ENCODE measurements around the gene REXO2.

The REXO2 gene

DNA sequence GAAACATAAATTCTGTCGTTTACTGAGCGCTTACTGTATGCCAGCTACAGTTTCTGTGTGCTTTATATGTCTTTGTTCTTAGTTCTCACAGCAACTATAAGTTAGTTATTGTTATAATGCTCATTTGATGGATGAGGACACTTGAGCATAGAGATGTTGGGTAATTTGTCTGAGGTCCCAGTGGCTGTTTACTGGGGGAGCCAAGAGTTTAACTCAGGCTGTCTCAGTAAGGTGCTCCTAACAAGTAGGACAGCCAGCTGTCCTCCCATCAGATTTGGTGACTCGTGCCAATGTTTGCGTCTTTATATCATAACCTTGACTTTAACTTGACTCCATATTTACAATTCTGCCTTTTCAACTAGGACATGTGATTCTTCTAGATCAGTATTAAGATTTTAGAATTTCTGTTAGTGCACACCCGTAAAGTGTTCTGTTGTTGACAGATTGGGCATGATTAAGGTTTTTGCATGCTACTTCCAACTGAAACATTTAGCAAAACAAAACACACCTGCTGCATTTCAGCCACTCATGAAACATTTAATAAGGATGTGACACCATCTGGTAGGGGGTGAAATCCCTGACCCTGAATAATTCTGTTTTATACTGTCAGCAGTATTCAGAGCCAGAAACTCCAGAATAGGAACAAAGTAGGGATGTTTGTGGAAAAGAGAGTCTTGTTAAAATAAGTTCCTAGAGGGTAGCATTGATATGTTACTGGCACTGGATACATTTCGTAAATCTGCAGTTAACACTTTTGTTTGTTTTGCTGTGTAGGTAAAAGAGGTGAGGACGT is 1.9 kb downstream of the REXO2 start:
- FAIRE-seq = no peak

DNA sequence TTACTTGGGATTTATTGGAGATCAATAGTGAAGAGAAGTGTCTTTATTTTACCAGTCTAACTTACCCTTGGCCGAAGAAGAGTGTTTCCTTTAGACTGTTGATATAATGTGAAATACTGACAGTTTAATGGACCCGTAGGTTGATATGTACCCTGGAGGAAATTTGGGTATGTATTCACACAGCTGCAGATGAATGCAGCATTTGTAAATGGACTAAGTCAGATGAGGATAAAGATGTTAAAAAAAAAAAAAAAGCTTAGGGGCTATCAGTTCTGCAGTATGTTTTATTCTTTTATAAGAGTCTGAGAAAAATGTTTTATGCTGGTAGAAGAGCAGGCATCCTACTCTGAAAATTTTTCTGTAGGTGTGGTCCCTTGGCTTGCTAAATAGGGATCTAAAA is 2.7 kb downstream of the REXO2 start:
- no peak for FAIRE-seq

DNA sequence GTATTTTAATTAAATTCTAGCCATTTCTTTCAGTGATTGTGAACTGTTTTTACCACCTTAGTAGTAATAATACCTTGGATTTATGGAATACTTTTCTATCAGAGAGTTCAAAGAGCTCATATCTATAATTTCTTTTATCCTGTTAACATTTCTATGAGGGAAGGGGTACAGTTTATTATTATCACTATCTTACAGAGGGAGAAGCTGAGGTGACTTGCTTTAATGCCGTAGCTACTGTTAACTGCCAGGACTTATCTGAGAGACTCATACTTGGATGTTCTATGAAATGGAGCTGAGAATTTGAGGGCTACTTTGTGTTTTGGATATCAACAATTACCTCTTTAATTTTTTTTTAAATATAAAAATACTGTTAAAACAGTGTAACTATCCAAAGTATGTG is 3.3 kb downstream of the REXO2 start:
- FAIRE-seq = no peak

DNA sequence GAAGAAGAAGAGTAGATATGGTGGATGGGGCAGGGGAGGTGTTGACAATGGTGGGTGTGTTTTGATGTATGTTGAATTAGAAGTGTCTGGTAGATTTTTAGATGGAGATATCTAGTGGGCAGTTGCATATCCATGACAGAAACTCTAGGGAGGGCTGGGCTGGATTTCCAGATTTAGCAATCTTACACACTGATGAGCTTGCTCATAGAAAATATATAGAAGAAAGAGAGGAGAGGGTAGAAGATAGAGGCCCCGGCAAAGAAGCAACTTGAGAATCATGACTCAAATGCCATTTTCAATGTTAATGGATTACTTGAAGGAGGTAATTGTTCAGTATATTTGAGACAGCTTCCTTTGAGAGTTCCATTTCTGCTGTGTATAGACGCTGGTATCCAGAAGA is 8.2 kb downstream of the REXO2 start:
- FAIRE-seq = no peak

DNA sequence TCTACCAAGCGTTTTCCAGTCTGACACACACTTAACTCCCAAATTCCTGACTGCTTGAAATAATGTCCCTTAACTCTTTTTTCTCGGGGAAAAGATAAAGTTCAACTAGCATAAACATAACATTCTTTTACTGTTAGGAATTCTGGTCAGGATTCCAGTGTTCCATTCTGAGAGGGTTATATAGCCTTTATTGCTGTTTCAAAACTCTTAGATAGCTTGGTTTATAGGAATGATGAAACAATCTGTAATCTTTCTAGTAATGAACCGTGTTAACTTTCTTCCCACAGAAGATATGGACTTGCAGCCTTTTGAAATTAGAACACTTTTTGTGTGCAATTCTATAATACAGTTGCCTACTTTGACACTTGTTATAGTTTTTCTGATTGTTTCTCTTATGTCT is 8.6 kb downstream of the REXO2 start:
- FAIRE-seq = no peak

DNA sequence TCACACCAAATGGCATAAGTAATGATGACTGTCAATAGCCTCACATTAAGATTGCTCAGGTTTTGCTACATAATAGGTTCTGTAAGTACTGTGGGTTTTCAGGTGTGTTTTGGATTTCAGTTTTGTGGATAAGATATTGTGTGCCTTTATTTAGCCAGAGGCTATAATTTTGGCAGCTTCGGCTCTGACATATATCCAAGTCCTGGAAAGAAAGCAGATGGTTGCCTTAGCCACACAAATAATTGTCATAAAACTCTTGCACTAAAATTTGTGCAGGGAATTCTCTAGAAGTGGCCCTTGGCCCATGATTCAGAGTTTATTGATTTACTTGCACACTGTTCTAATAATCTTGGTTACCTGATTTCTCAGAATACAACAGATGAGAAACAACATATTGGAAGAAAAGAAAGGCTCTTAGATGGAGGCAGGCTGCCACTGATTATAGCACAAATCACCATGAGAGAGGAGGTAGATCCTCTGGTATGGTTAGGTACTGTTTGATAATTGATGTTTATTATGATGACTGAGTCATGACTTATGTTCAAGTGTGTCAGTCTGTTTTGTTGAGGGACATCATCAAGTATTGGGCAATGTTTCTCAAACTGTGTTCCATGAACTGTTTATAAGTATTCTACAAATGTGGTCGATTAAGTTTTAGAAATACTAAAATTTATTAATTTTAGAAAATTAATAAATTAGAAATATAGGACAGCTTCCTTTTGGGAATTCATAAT is 9.6 kb downstream of the REXO2 start:
- FAIRE-seq = no peak

DNA sequence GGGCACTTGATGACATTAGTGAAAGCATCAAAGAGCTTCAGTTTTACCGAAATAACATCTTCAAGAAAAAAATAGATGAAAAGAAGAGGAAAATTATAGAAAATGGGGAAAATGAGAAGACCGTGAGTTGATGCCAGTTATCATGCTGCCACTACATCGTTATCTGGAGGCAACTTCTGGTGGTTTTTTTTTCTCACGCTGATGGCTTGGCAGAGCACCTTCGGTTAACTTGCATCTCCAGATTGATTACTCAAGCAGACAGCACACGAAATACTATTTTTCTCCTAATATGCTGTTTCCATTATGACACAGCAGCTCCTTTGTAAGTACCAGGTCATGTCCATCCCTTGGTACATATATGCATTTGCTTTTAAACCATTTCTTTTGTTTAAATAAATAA is 10.6 kb downstream of the REXO2 start:
- FAIRE-seq = no peak

DNA sequence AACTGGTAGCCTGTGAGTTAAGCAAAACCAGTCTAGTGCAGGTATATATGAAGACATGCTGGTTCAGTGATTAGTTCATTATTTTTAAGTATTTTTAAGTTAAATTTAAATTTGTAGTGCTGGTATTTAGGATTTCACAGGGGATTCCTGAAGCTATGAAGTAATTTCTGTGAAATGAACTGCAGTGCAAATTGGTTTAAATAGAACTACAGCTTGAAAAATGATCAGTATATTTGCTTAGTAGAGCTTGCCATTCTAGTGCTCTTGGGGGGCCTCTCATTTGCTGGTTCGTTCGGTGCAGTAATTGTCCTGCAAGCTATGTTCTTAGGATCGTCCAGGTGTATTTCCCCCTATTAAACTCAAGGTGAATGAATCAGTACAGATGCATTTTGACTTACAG is 13.1 kb downstream of the REXO2 start:
- FAIRE-seq = no peak

DNA sequence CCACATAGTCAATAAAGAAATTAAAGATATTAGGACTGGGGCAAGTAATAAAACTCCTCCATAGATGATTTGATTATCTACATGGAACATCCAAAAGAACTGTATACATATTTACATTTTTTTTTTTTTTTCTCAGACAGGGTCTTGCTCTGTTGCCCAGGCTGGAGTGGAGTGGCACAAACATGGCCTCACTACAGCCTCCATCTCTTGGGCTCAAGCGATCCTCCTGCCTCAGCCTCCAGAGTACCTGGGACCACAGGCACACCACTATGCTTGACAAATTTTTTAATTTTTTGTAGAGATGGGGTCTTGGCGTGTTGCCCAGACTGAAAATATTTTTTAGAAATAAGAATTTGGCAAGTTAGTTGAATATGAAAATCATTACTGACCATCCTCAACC is 24.7 kb downstream of the REXO2 start:
- FAIRE-seq = no peak

DNA sequence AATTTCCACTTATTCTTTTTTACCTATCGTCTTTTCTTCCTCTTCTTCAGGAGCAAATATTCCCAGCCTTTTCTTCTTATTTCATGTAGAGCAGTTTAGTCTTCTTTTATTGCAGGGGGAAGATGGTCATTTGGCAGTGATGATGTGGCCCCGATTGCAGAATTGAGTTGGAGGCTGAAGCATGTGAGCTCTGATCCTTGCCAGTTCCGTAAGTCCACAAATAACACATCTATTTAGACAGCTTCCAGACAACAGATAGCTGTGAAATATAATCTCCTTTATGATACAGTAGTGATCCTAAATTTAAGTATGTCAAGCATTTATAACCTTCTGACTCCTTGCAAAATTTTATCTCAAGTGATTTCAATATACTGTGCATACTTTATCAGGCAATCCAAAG is 27.5 kb downstream of the REXO2 start:
- FAIRE-seq = no peak

DNA sequence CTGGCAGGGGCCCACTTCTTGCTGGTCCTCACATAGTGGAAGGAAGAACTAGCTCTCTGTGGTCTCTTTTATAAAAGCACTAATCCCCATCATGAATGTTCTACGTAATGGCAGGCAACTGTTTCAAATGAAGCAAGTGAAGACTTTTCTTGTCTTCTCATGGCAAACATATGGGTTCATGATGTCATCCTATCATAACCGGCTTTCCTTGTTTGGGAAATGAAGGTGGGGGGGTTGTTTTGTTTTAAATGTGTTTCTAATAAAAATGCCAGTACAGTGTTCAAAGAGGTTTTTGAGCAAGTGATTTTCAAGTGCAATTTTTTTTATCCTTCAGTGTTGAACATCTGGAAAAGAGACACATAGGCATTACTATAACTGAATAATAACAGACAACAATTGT is 33.4 kb downstream of the REXO2 start:
- FAIRE-seq = no peak

DNA sequence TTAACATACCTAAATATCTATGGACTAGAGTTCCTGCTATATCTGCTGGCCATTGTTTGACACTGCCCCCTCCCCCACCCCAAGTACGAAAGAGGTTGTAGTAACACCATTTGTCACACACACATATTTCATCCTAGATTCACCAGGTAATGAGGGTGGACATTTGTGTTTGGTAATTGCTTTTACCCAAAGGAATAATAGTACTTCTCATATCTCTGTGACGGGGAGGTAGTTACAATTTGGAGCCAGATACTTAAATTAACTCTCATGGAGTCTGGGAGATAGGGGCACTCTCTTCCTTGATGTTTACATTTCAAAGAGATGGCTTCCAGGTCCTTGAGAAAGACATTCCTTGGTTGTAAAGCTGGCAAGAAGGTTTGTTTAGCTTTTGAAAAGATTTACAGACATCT is 38.7 kb downstream of the REXO2 start:
- FAIRE-seq = no peak

DNA sequence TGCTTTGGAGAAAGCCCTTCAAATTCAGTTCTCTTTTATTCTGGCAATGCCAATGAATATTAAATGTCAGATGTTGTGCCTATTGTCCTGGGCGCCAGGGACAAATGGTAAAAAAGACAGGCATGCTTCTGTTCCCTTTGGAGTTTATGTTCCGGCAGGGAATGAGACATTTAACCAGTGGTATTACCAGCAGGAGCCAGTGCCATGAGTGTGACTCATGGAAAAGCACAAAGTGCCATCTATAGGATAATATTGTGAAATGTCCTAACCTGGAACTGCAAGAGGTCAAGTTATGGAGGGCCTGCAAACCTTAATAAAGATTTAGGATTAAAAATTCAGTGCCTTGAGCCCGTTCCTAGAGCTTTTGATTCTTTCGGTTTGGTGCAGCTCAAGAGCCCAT is 39.5 kb downstream of the REXO2 start:
- no peak for FAIRE-seq

DNA sequence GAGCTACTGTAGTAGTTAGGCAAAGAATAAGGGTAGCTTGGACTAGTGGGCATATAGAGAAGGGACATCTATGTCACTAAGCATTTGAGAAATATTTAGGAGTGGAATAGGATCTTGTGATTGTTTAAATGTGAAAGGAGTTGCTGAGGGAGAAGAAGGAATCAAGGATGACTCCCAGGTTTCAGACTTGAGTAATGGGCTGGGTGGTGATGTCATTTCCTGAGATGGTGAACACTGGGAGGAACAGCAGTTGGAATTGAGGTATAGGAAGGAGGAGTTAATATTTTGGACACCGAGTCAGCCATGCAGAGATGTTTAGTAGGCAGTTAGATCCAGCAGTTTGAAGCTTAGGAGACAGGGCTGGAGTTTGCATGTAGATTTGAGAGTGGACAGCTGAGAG is 40.1 kb downstream of the REXO2 start:
- FAIRE-seq = no peak

DNA sequence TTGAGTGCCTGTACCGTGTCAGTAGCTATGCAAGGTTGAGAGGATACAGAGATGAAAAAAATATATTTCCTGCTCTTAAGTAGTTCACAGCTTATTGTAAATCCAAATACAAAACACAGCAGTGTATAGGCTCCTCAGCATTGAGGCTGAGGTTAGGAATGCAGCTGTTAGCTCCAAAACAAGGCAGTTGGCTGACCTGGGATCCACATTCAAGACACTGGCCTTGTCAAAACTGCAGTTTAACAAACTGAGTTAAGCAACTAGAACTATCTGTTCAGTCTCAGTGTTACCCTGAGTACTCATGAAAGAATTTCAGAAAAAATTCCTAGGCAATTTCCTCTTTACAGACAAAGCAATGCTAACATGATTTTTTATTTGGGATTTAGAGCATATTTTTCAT is 42.8 kb downstream of the REXO2 start:
- FAIRE-seq = no peak

DNA sequence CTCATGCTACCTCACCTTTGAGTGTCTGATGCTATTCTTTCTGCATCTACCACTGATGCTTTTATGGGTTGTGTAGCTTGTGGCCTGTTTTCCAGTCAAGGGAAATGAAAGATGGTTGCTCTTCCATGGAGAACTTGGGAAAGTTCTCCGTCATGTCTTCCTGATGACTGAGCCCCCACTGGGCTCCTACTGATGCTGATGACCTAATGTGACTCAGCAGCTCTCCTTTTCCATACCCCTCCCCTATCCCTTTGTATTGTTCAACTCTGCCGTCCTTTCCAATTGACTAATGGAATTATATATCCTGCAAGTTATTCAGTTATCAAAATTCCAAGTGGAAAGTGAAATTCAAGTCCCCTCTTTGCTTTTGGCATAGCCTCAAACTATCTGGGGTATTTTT is 44.7 kb downstream of the REXO2 start:
- no peak for FAIRE-seq

DNA sequence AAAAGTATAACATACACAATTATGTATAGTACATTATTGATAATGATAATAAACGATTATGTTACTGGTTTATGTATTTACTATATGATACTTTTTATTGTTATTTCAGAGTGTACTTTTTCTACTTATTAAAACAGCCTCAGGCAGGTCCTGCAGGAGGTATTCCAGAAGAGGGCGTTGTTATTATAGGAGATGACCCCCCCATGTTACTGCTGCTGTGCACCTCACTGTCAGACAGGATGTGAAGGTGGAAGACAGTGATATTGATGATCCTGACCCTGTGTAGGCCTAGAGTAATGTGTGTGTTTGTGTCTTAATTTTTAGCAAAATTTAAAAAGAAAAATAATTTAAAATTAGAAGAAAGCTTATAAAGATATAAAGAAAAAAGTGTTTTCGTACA is 57.6 kb downstream of the REXO2 start:
- FAIRE-seq = no peak

DNA sequence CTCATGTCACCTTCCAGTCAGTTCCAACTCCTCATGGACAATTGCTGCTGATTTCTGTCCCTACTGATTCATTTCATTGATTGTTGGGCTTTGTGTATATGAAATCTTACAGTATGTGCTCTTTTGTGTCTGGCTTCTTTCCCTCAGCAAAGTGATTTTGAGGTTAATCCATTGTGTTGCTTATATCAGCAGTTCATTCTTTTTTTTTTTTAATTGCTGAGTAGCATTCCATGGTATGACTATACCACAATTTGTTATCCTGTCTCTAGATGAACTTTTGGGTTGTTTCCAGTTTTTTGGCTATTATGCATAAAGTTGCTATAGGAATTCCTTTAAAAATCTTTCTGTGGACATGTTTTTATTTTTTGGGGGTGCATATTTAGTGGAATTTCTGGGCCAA is 60.5 kb downstream of the REXO2 start:
- FAIRE-seq = no peak

Measured in endometrium (tissue), 2 donors.